Left lung (tissue), 14 donors: Measurements from ENCODE around the gene ETV5. TPM values are rescaled to one million over a fixed set of nuclear protein-coding genes. Genes with fewer than 3 reads are reported as not detected.

Experiments used
- ATAC-seq: fragments of 200-7000 bp; cut with Tn5 transposase; one replicate; pipeline ENCODE4 v1.9.1; 2020; ENCODE audit warnings: moderate library complexity
- DNase-seq, 4 donors: peaks; one replicate each; pipeline ENCODE4 v3.0.0-alpha.2; 2013 to 2020
- H3K27ac ChIP-seq, 2 donors: fragments of 200-600 bp; sonication (generic) in 1 of 2; one replicate each; pipeline versions ENCODE4 v1.5.0 to v1.8.0; 2020 to 2021
- H3K27me3 ChIP-seq, 2 donors: fragments of 200-600 bp; sonication (generic) in 1 of 2; one replicate each; pipeline versions ENCODE4 v1.5.0 to v1.8.0; 2020 to 2021
- H3K36me3 ChIP-seq, 2 donors: fragments of 200-600 bp; sonication (generic) in 1 of 2; one replicate each; pipeline versions ENCODE4 v1.5.0 to v1.8.0; 2020 to 2021
- H3K4me1 ChIP-seq, 2 donors: fragments of 200-600 bp; one replicate each; pipeline ENCODE4 v1.8.0; 2021
- H3K4me3 ChIP-seq, 2 donors: fragments of 200-600 bp; sonication (generic) in 1 of 2; one replicate each; pipeline versions ENCODE4 v1.5.0 to v1.8.0; 2020 to 2021; ENCODE audit warnings: mild to moderate bottlenecking in 1 of 2
- H3K9me3 ChIP-seq, 2 donors: fragments of 200-600 bp; sonication (generic) in 1 of 2; one replicate each; pipeline versions ENCODE4 v1.5.0 to v1.8.0; 2020 to 2021
- intact Hi-C, 2 donors: fragments of 100-400 bp; cut with DNase I; formaldehyde crosslinking; loops; one replicate each; pipeline versions ENCODE4 v1.11.2 to v1.14.2; 2022
- long read RNA-seq, 12 donors: library from polyadenylated mRNA in 2 of 12; unstranded in 2 of 12; transcript quantifications; one replicate each; pipeline ENCODE4 v2.0.0 and lab custom pipeline, GENCODE V29; 2019 to 2026
- polyA plus RNA-seq, 6 donors: library from polyadenylated mRNA; unstranded; fragments of 120-200 nt; gene quantifications; one replicate each; pipeline ENCODE4 v1.2.1, GENCODE V29; 2013; ENCODE audit not compliant: insufficient read length in 6 of 6
- total RNA-seq, 2 donors: library from RNA; stranded (reverse); fragmentation: NEBNext Ultra II Directional; extraction: Animal tissue kit (Norgen Biotek cat#: 25700); gene quantifications; one replicate each; pipeline ENCODE4 v1.2.1, GENCODE V29; 2021
- TF ChIP-seq, protein P1 (sequence below), 2 donors: fragments of 200-600 bp; sonication (generic) in 1 of 2; IDR thresholded peaks; one replicate each; pipeline versions ENCODE4 v1.5.0 to v1.8.0; 2021; ENCODE audit warnings: antibody characterized with exemption in 2 of 2
- donor health status: DM: no; HTN: yes; CAD: no.
- donor health status: DM: no; HTN: no; CAD: no.

The ETV5 gene
- total RNA-seq: 10 to 100 TPM; 40.7 to 41.5 TPM
- 100 to 1,000 TPM; 245 to 332 (median 276) TPM for polyA plus RNA-seq
- long read RNA-seq, donor 1, full-length matches to known transcripts: 83 of 203 reads
- long read RNA-seq, donor 1, partial matches to known transcripts: 120 of 203 reads
- long read RNA-seq, donor 1, other reads (novel, unspliced or antisense): 0 of 203 reads
- long read RNA-seq, donor 2, full-length matches to known transcripts: 53 of 111 reads
- long read RNA-seq, donor 2, partial matches to known transcripts: 58 of 111 reads
- long read RNA-seq, donor 2, other reads (novel, unspliced or antisense): 0 of 111 reads
- long read RNA-seq, donor 3, full-length matches to known transcripts: 38 of 45 reads
- long read RNA-seq, donor 3, partial matches to known transcripts: 7 of 45 reads
- long read RNA-seq, donor 3, other reads (novel, unspliced or antisense): 0 of 45 reads
- long read RNA-seq, donor 4, partial matches to known transcripts: 2 of 8 reads
- long read RNA-seq, donor 4, other reads (novel, unspliced or antisense): 2 of 8 reads
- long read RNA-seq, donor 5, full-length matches to known transcripts: 40 of 114 reads
- long read RNA-seq, donor 5, partial matches to known transcripts: 74 of 114 reads
- long read RNA-seq, donor 5, other reads (novel, unspliced or antisense): 0 of 114 reads
- long read RNA-seq, donor 6, full-length matches to known transcripts: 33 of 57 reads
- long read RNA-seq, donor 6, partial matches to known transcripts: 24 of 57 reads
- long read RNA-seq, donor 6, other reads (novel, unspliced or antisense): 0 of 57 reads
- long read RNA-seq, donor 7, full-length matches to known transcripts: 22 of 28 reads
- long read RNA-seq, donor 7, partial matches to known transcripts: 6 of 28 reads
- long read RNA-seq, donor 7, other reads (novel, unspliced or antisense): 0 of 28 reads
- long read RNA-seq, donor 8, full-length matches to known transcripts: 35 of 67 reads
- long read RNA-seq, donor 8, partial matches to known transcripts: 32 of 67 reads
- long read RNA-seq, donor 8, other reads (novel, unspliced or antisense): 0 of 67 reads
- long read RNA-seq, donor 9: 0 reads
- long read RNA-seq, donor 10, partial matches to known transcripts: 2 of 6 reads
- long read RNA-seq, donor 10, other reads (novel, unspliced or antisense): 1 of 6 reads
- long read RNA-seq, donor 11, full-length matches to known transcripts: 4 of 4 reads
- long read RNA-seq, donor 11, partial matches to known transcripts: 0 of 4 reads
- long read RNA-seq, donor 11, other reads (novel, unspliced or antisense): 0 of 4 reads
- long read RNA-seq, donor 12, full-length matches to known transcripts: 44 of 382 reads
- long read RNA-seq, donor 12, partial matches to known transcripts: 338 of 382 reads
- long read RNA-seq, donor 12, other reads (novel, unspliced or antisense): 0 of 382 reads

DNA sequence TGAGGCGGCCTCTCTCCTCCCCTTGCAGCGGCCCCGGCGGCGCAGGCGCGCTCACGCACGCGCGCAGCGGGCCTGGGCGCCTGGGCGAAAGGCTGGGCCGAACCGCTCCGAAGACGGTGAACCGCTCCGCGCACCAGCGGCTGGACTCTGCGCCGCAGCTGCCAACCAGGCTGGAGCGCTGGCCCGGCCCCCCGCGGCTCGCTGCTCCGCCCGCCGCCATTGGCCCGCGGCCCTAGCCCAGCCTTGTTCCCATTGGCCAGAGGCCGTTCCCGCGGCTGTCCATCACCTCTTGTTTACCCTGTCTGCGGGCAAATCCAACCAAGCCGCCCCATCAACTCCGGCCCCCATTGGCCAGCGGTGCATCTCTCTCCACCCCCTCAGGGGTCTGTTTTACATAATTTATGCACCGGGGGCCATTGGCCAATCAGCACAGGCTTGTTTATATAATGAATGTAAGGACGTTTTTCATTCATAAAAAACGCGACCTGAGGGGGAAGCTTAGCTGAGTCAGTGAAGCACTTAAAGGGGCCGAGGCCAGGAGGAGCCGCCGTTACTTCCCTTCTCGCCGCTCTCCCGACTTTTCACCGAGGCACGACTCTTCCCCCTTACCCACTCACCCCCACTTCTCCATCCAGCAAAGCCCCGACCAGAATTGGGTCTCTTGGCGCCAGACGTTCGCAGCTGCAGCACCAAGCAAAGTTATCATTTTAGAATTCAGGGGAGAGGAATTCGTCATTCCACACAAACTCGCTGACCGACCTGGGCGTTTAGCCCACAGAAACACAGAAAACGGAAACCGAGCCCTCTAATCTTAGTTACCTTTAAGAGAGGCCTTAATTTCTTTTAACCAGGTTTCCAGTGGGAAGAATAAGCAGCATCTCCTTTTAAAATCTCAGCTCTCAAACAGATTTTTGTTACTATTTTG lies at the start of gene ETV5:
Gene ETV5, minus strand, starts transcription at position 149 of the 925 bp plus-strand sequence. CDS start 3,221 bp downstream, outside the sequence.
- no peaks in the 10 kb centered on the region for H3K36me3 ChIP-seq
- TF ChIP-seq, protein P1, sequence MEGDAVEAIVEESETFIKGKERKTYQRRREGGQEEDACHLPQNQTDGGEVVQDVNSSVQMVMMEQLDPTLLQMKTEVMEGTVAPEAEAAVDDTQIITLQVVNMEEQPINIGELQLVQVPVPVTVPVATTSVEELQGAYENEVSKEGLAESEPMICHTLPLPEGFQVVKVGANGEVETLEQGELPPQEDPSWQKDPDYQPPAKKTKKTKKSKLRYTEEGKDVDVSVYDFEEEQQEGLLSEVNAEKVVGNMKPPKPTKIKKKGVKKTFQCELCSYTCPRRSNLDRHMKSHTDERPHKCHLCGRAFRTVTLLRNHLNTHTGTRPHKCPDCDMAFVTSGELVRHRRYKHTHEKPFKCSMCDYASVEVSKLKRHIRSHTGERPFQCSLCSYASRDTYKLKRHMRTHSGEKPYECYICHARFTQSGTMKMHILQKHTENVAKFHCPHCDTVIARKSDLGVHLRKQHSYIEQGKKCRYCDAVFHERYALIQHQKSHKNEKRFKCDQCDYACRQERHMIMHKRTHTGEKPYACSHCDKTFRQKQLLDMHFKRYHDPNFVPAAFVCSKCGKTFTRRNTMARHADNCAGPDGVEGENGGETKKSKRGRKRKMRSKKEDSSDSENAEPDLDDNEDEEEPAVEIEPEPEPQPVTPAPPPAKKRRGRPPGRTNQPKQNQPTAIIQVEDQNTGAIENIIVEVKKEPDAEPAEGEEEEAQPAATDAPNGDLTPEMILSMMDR (IDR thresholded peaks at IDR 0.05): peak in 1 of 2 donors; percentile 32
- H3K4me3 ChIP-seq: peak within 1 kb of the TSS; percentile 77 to 79
- peak; percentile 98 to 99 (median 98) for DNase-seq
- no peaks in the 10 kb centered on the region for H3K9me3 ChIP-seq
- H3K27ac ChIP-seq: peak within 1 kb of the TSS; percentile 81 to 83
- intact Hi-C loops: no loop called here
- ATAC-seq: peak; percentile 91
- peaks cover 5 to 90% of the 10 kb centered on the region in 2 donors for H3K27me3 ChIP-seq
- H3K4me1 ChIP-seq: peaks cover 14 to 38% of the 10 kb centered on the region in 2 donors

DNA sequence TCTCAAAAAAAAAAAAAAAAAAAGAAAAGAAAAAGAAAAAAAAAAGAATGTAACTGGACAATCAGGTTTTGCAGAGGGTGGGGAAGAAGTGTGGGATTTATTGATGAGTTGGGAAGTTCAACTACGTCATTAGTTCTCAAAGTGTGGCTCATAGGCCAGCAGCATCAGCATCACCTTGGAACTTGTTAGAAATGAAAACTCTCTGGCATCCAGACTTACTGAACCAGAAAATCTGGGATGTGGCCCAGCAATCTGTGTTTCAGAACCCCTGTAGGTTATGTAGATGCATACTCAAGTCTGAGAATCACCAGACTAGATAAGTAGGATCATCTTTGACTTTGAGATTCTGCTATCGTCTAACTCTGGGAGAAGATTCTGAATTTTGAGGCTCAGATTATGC lies 45.8 kb upstream of the ETV5 start:
- Histone ChIP-seq H3K27me3 (no peaks in the 10 kb centered on the region), H3K36me3 (peaks cover 0 to under 1% of the 10 kb centered on the region in 2 donors), H3K4me3 (no peak overlapping the region), H3K9me3 (no peaks in the 10 kb centered on the region), H3K27ac (no peak overlapping the region), H3K4me1 (peaks cover 0 to 36% of the 10 kb centered on the region in 2 donors)
- TF ChIP-seq, protein P1 (IDR thresholded peaks at IDR 0.05): no peak
- DNase-seq (no peak), ATAC-seq (no peak)
- intact Hi-C loops: no loop called here

DNA sequence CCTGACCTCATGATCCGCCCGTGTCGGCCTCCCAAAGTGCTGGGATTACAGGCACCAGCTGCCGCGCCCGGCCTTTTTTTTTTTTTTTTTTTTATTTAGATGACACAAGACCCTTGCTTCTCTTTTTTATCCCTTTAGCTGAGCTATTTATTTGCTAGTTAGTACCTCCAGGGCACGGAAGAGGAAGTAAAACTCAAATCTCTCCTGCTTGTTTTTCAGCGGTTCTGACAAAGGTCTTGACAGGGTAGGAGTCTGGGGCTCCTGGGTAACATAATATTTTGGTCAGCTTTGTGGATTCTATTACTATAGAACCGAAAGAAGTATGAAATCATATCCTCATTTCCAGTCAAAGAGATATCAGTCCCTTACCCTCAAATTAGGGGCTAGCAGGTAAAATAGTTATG lies 44.0 kb upstream of the ETV5 start:
- H3K9me3 ChIP-seq: no peaks in the 10 kb centered on the region
- ATAC-seq: peak; percentile 69

More for the DNA sequence above, 44.0 kb upstream of the ETV5 start:
- H3K4me3 ChIP-seq: no peak overlapping the region
- TF ChIP-seq, protein P1 (IDR thresholded peaks at IDR 0.05): no peak
- H3K36me3 ChIP-seq: peaks cover 0 to 3% of the 10 kb centered on the region in 2 donors
- no peaks in the 10 kb centered on the region for H3K27me3 ChIP-seq
- intact Hi-C loops: no loop called here
- DNase-seq: no peak
- H3K4me1 ChIP-seq: peaks cover 0 to 45% of the 10 kb centered on the region in 2 donors
- peak overlapping the region in 1 of 2 donors; percentile 79 for H3K27ac ChIP-seq
